Spleen (tissue), 7 donors: ENCODE measurements around the gene UST.

ENCODE experiments used
- POLR2A ChIP-seq, 3 donors: fragments of 450-650 bp; IDR thresholded peaks; one replicate each; pipeline ENCODE4 v1.5.1; 2017; ENCODE audit warnings: antibody characterized with exemption in 3 of 3, mild to moderate bottlenecking in 1 of 3
- TF ChIP-seq, protein P1 (sequence below), 11 experiments: fragments of 200-600 bp in 7 of 11; fragments of 450-650 bp in 4 of 11; sonication (generic) in 4 of 11; IDR thresholded peaks in 8 of 11; conservative IDR thresholded peaks in 3 of 11; 1 replicate in 7 of 11; 2 replicates in 4 of 11; pipeline versions ENCODE4 v1.4.0 to v1.8.0; 2016 to 2021; ENCODE audit warnings: antibody characterized with exemption in 11 of 11, inconsistent platforms in 4 of 11, mild to moderate bottlenecking in 1 of 11
- donor health status: DM: no; HTN: no; CAD: no; lungs with moderate emphysema.
- donor health status: DM: no; HTN: no; CAD: no.
- donor health status: DM: no; HTN: no; CAD: no.

DNA sequence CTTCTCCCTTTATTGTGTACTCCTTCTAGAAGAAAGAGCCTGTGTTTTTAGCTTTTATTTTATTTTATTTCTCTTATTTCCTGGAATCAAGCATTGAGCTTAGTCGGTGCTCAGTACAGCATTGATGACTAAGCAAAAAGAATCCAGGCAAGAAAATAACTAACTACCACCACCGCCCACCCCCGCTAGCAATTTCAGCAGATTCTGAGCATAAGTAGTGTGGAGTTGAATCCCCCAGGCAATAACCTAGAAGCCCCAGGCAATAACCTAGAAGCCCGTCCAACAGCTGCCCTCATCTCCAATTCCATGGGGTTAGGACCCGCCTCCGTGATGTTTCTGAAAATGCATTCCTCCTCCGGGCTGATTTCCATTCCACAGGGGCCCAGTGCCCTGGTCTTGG, 312.7 kb downstream of the UST start:
- TF ChIP-seq, protein P1, sequence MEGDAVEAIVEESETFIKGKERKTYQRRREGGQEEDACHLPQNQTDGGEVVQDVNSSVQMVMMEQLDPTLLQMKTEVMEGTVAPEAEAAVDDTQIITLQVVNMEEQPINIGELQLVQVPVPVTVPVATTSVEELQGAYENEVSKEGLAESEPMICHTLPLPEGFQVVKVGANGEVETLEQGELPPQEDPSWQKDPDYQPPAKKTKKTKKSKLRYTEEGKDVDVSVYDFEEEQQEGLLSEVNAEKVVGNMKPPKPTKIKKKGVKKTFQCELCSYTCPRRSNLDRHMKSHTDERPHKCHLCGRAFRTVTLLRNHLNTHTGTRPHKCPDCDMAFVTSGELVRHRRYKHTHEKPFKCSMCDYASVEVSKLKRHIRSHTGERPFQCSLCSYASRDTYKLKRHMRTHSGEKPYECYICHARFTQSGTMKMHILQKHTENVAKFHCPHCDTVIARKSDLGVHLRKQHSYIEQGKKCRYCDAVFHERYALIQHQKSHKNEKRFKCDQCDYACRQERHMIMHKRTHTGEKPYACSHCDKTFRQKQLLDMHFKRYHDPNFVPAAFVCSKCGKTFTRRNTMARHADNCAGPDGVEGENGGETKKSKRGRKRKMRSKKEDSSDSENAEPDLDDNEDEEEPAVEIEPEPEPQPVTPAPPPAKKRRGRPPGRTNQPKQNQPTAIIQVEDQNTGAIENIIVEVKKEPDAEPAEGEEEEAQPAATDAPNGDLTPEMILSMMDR (IDR thresholded peaks at IDR 0.05 in 8 of 11, conservative IDR thresholded peaks at IDR 0.05 in 3 of 11), result no peak
- TF ChIP-seq POLR2A (IDR thresholded peaks at IDR 0.05), result no peak
